ENCODE results near the gene HSD17B10.

GRCh38 chrX:53449632-53450031, 15.5 kb upstream of the HSD17B10 start:
- TF ChIP-seq CTCF (IDR thresholded peaks at IDR 0.05; ENCODE audit: insufficient read depth, low read length) = no peak
- no peak for TF ChIP-seq POLR2AphosphoS5 (IDR thresholded peaks at IDR 0.05; ENCODE audit: low read depth)

All from HL-60 (cell line).